Transverse colon (tissue), 3 donors: ENCODE measurements around the gene LEKR1.

Source experiments
- POLR2A ChIP-seq: fragments of 450-650 bp; IDR thresholded peaks from one replicate; pipeline ENCODE4 v1.6.1; 2016; ENCODE audit warnings: antibody characterized with exemption, mild to moderate bottlenecking, moderate library complexity
- TF ChIP-seq, protein P1 (sequence below), 5 experiments: fragments of 200-600 bp in 3 of 5; fragments of 450-650 bp in 2 of 5; sonication (generic) in 3 of 5; IDR thresholded peaks; 1 replicate in 2 of 5; 2 replicates in 3 of 5; pipeline ENCODE4 v1.5.1; 2016 to 2017; ENCODE audit warnings: antibody characterized with exemption in 5 of 5, inconsistent platforms in 3 of 5, mild to moderate bottlenecking in 2 of 5, moderate library complexity in 1 of 5

DNA sequence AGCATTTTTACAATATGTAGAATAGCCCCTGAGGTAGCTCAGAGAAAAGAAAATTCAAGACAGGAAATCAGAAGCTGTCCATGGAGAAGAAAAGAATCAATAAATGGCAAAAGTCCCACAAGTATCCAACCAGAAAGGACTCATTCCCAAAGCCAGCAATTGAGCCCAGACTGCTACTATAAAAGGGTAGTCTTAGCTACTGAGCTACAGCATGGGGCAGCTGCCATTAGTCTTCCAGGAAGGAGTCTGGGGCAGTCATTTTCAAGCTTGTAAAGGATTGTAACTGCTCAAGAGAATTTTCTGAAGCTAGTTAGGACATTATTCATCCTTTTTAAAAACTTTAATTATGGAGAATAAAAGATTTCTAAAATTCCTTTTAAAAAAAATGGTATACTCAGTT lies 10.5 kb downstream of the LEKR1 start:
- TF ChIP-seq POLR2A, result no peak
- TF ChIP-seq, protein P1, sequence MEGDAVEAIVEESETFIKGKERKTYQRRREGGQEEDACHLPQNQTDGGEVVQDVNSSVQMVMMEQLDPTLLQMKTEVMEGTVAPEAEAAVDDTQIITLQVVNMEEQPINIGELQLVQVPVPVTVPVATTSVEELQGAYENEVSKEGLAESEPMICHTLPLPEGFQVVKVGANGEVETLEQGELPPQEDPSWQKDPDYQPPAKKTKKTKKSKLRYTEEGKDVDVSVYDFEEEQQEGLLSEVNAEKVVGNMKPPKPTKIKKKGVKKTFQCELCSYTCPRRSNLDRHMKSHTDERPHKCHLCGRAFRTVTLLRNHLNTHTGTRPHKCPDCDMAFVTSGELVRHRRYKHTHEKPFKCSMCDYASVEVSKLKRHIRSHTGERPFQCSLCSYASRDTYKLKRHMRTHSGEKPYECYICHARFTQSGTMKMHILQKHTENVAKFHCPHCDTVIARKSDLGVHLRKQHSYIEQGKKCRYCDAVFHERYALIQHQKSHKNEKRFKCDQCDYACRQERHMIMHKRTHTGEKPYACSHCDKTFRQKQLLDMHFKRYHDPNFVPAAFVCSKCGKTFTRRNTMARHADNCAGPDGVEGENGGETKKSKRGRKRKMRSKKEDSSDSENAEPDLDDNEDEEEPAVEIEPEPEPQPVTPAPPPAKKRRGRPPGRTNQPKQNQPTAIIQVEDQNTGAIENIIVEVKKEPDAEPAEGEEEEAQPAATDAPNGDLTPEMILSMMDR (IDR thresholded peaks at IDR 0.05), result no peak
